Measurements from ENCODE around the gene MRPS33.
"Not testable (repeated sequence)": the region's sequence is repeated elsewhere in the genome, so short reads cannot be mapped to it uniquely, and the experiment has no call there.

Gene MRPS33

GRCh38 chr7:141012044-141012685 lies 2.6 kb downstream of the MRPS33 start:
- DNase-seq (ENCODE audit: low spot score) = peak; percentile 68

GRCh38 chr7:141011443-141011842 lies 3.3 kb downstream of the MRPS33 start:
- DNase-seq (ENCODE audit: low spot score) = no peak

GRCh38 chr7:141003172-141004065 lies 11.3 kb downstream of the MRPS33 start:
- no peak for DNase-seq (ENCODE audit: low spot score)

- no peak for DNase-seq (ENCODE audit: low spot score)
Measured at GRCh38 chr7:141001546-141001945, 13.2 kb downstream of the MRPS33 start.

GRCh38 chr7:141001122-141001521 lies 13.6 kb downstream of the MRPS33 start:
- no peak for DNase-seq (ENCODE audit: low spot score)

- DNase-seq (ENCODE audit: low spot score) = no peak
Measured at GRCh38 chr7:140998715-140999114, 16.0 kb downstream of the MRPS33 start.

- DNase-seq (ENCODE audit: low spot score) = no peak
Measured at GRCh38 chr7:140992422-140992821, 22.3 kb downstream of the MRPS33 start.

- no peak for DNase-seq (ENCODE audit: low spot score)
Measured at GRCh38 chr7:140990193-140990962, 24.4 kb downstream of the MRPS33 start.

GRCh38 chr7:140989068-140989467 lies 25.7 kb downstream of the MRPS33 start:
- DNase-seq (ENCODE audit: low spot score) = no peak

- DNase-seq (ENCODE audit: low spot score) = no peak
Measured at GRCh38 chr7:140983802-140984201, 30.9 kb downstream of the MRPS33 start.

- DNase-seq (ENCODE audit: low spot score) = no peak
Measured at GRCh38 chr7:140982508-140982907, 32.2 kb downstream of the MRPS33 start.

GRCh38 chr7:140981951-140982350 lies 32.8 kb downstream of the MRPS33 start:
- no peak for DNase-seq (ENCODE audit: low spot score)

GRCh38 chr7:140977741-140978140 lies 37.0 kb downstream of the MRPS33 start:
- no peak for DNase-seq (ENCODE audit: low spot score)

GRCh38 chr7:140972876-140973829 lies 41.6 kb downstream of the MRPS33 start:
- DNase-seq (ENCODE audit: low spot score) = no peak

- no peak for DNase-seq (ENCODE audit: low spot score)
Measured at GRCh38 chr7:140972344-140972743, 42.4 kb downstream of the MRPS33 start.

- no peak for DNase-seq (ENCODE audit: low spot score)
Measured at GRCh38 chr7:140967438-140967837, 47.3 kb downstream of the MRPS33 start.

- no peak for DNase-seq (ENCODE audit: low spot score)
Measured at GRCh38 chr7:140966561-140967233, 48.1 kb downstream of the MRPS33 start.

GRCh38 chr7:140961117-140961516 lies 53.6 kb downstream of the MRPS33 start:
- no peak for DNase-seq (ENCODE audit: low spot score)

GRCh38 chr7:140956997-140957396 lies 57.8 kb downstream of the MRPS33 start:
- DNase-seq (ENCODE audit: low spot score) = not testable (repeated sequence)
